SK-N-SH (cell line): Measurements from ENCODE around the gene RFNG. TPM values are rescaled to one million over a fixed set of nuclear protein-coding genes. Genes with fewer than 3 reads are reported as not detected.

Source experiments
- CTCF ChIA-PET: fragments of 300-600, 350-600 bp; formaldehyde crosslinking; extraction: SDS; loops from one replicate; lab custom pipeline; 2021; lab: Yijun Ruan, JAX
- POLR2A ChIA-PET: fragments of 350-600 bp; sonication (Branson Sonifier 250); formaldehyde crosslinking; extraction: SDS; loops from one replicate; lab custom pipeline; 2020; ENCODE audit warnings: antibody characterized with exemption, inconsistent platforms; lab: Yijun Ruan, JAX
- DNase-seq: peaks from one replicate; pipeline ENCODE4 v3.0.0; 2012
- H2AFZ ChIP-seq: fragments of 200-600 bp; sonication (generic); 2 replicates; pipeline ENCODE4 v1.8.1; 2016; ENCODE audit warnings: antibody characterized with exemption, mild to moderate bottlenecking, low read depth
- H3F3A ChIP-seq: fragments of 200-600 bp; sonication (generic); replicated peaks from 2 replicates; pipeline ENCODE3; 2016; ENCODE audit warnings: antibody characterized with exemption, mild to moderate bottlenecking; ENCODE audit not compliant: insufficient read depth
- H3K27ac ChIP-seq, 2 experiments: fragments of 200-500 bp in 1 of 2; fragments of 200-600 bp in 1 of 2; sonication (Bioruptor generic) in 1 of 2; sonication (generic), shearing (Covaris generic) in 1 of 2; 2 replicates each; pipeline versions ENCODE4 v1.5.1 to v1.6.1; 2014 to 2016; ENCODE audit warnings: low read depth in 2 of 2, inconsistent platforms in 1 of 2, low read length in 1 of 2, mild to moderate bottlenecking in 1 of 2, mixed read lengths in 1 of 2
- H3K27me3 ChIP-seq: fragments of 200-600 bp; sonication (generic), shearing (Covaris generic); 2 replicates; pipeline ENCODE4 v1.6.1; 2016; ENCODE audit warnings: mixed run types; ENCODE audit not compliant: insufficient read depth
- H3K36me3 ChIP-seq, 2 experiments: fragments of 200-500 bp in 1 of 2; fragments of 200-600 bp in 1 of 2; sonication (Bioruptor generic) in 1 of 2; sonication (generic) in 1 of 2; replicated peaks in 1 of 2; 2 replicates each; pipeline versions ENCODE3 to v1.5.1; 2014 to 2016; ENCODE audit warnings: low read length in 1 of 2, mild to moderate bottlenecking in 1 of 2; ENCODE audit not compliant: insufficient read depth in 2 of 2, control insufficient read depth in 1 of 2
- H3K4me1 ChIP-seq, 2 experiments: fragments of 200-500 bp in 1 of 2; fragments of 200-600 bp in 1 of 2; sonication (Bioruptor generic) in 1 of 2; sonication (generic), shearing (Covaris generic) in 1 of 2; 2 replicates each; pipeline versions ENCODE4 v1.5.1 to v1.6.1; 2014 to 2016; ENCODE audit warnings: low read depth in 1 of 2, low read length in 1 of 2, mixed run types in 1 of 2; ENCODE audit not compliant: insufficient read depth in 2 of 2, control insufficient read depth in 1 of 2
- H3K4me2 ChIP-seq: fragments of 200-600 bp; sonication (generic), shearing (Covaris generic); 2 replicates; pipeline ENCODE4 v1.6.1; 2017; ENCODE audit warnings: mixed run types
- H3K4me3 ChIP-seq, 2 experiments: fragments of 200-500 bp in 1 of 2; fragments of 200-600 bp in 1 of 2; sonication (Bioruptor generic) in 1 of 2; sonication (generic), shearing (Covaris generic) in 1 of 2; 2 replicates each; pipeline versions ENCODE4 v1.5.1 to v1.8.1; 2014 to 2016; ENCODE audit warnings: low read depth in 2 of 2, inconsistent platforms in 1 of 2, low read length in 1 of 2, mild to moderate bottlenecking in 1 of 2, mixed read lengths in 1 of 2, moderate library complexity in 1 of 2
- H3K79me2 ChIP-seq: fragments of 200-600 bp; sonication (generic); 2 replicates; pipeline ENCODE4 v1.8.1; 2017; ENCODE audit warnings: mild to moderate bottlenecking; ENCODE audit not compliant: insufficient read depth
- H3K9ac ChIP-seq: fragments of 200-600 bp; sonication (generic); 2 replicates; pipeline ENCODE4 v1.6.1; 2017; ENCODE audit warnings: mixed run types
- H3K9me2 ChIP-seq: fragments of 200-600 bp; sonication (generic); 2 replicates; pipeline ENCODE4 v1.6.1; 2017; ENCODE audit warnings: mixed run types
- H3K9me3 ChIP-seq: fragments of 200-600 bp; sonication (generic); 2 replicates; pipeline ENCODE4 v1.6.1; 2017; ENCODE audit warnings: mixed run types, mild to moderate bottlenecking, moderate library complexity
- H4K20me1 ChIP-seq: fragments of 200-600 bp; sonication (generic); 2 replicates; pipeline ENCODE4 v1.6.1; 2017; ENCODE audit warnings: mild to moderate bottlenecking, mixed run types; ENCODE audit not compliant: insufficient read depth
- CHD2 ChIP-seq: fragments of 150-350 bp; IDR thresholded peaks from 2 replicates; pipeline ENCODE4 v1.6.1; 2018; ENCODE audit warnings: low read length; ENCODE audit not compliant: partially characterized antibody
- ELF1 ChIP-seq: IDR thresholded peaks from 2 replicates; pipeline ENCODE4 v1.4.0; 2012
- EP300 ChIP-seq, 2 experiments: IDR thresholded peaks; 2 replicates each; pipeline versions ENCODE4 v1.4.0 to v1.6.1; 2012; ENCODE audit warnings: borderline replicate concordance in 1 of 2, low read depth in 1 of 2, low read length in 1 of 2
- FOSL2 ChIP-seq: IDR thresholded peaks from 2 replicates; pipeline ENCODE4 v1.4.0; 2012; ENCODE audit warnings: low read depth, mild to moderate bottlenecking, moderate library complexity, borderline replicate concordance
- FOXM1 ChIP-seq: IDR thresholded peaks from 2 replicates; pipeline ENCODE4 v1.4.0; 2012; ENCODE audit warnings: low read depth, mild to moderate bottlenecking
- GABPA ChIP-seq: IDR thresholded peaks from 2 replicates; pipeline ENCODE4 v1.4.0; 2012; ENCODE audit warnings: low read depth, mild to moderate bottlenecking
- JUND ChIP-seq: IDR thresholded peaks from 2 replicates; pipeline ENCODE4 v1.4.0; 2012
- MEF2A ChIP-seq: IDR thresholded peaks from 2 replicates; pipeline ENCODE4 v1.4.0; 2012; ENCODE audit warnings: low read depth, borderline replicate concordance
- NFIC ChIP-seq: IDR thresholded peaks from 2 replicates; pipeline ENCODE4 v1.4.0; 2012; ENCODE audit warnings: borderline replicate concordance
- NRF1 ChIP-seq: IDR thresholded peaks from 2 replicates; pipeline ENCODE4 v1.6.1; 2012; ENCODE audit warnings: low read depth, mild to moderate bottlenecking, low read length
- RCOR1 ChIP-seq: fragments of 150-350 bp; IDR thresholded peaks from 2 replicates; pipeline ENCODE4 v1.6.1; 2017; ENCODE audit warnings: antibody characterized with exemption, low read length
- REST ChIP-seq: IDR thresholded peaks from 2 replicates; pipeline ENCODE4 v1.6.1; 2012; ENCODE audit warnings: mild to moderate bottlenecking, low read depth, low read length, moderate library complexity
- SIN3A ChIP-seq: IDR thresholded peaks from 2 replicates; pipeline ENCODE4 v1.6.1; 2012; ENCODE audit warnings: low read depth, mild to moderate bottlenecking, low read length, moderate library complexity, borderline replicate concordance
- TCF12 ChIP-seq: IDR thresholded peaks from 2 replicates; pipeline ENCODE4 v1.4.0; 2012
- TEAD4 ChIP-seq: IDR thresholded peaks from 2 replicates; pipeline ENCODE4 v1.4.0; 2012; ENCODE audit warnings: mild to moderate bottlenecking, borderline replicate concordance; ENCODE audit not compliant: insufficient read depth
- whole genome bisulfite sequencing: methylation state at CpG from one replicate; pipeline ENCODE4 v1.1.6; 2017; ENCODE audit warnings: low lambda C conversion rate; 5-methylcytosine and 5-hydroxymethylcytosine counted together
- polyA plus RNA-seq, 3 experiments: library from polyadenylated mRNA; depleted of rRNA; stranded (reverse); fragments of >200 nt; gene quantifications; 2 replicates each; pipeline ENCODE4 v1.2.3, GENCODE V29; 2012
- TF ChIP-seq, protein P1 (sequence below): IDR thresholded peaks from 2 replicates; pipeline ENCODE4; 2012
- TF ChIP-seq, protein P2 (sequence below): fragments of 200-600 bp; sonication (generic); IDR thresholded peaks from 2 replicates; pipeline ENCODE4 v1.6.1; 2017; ENCODE audit warnings: antibody characterized with exemption, mild to moderate bottlenecking, moderate library complexity
- TF ChIP-seq, protein P3 (sequence below): IDR thresholded peaks from 2 replicates; pipeline ENCODE4 v1.4.0; 2012; ENCODE audit warnings: low read depth

The RFNG gene
- polyA plus RNA-seq, 1 of the 3 experiments (the other 2 are of a cell fraction) = 68.6 TPM

DNA sequence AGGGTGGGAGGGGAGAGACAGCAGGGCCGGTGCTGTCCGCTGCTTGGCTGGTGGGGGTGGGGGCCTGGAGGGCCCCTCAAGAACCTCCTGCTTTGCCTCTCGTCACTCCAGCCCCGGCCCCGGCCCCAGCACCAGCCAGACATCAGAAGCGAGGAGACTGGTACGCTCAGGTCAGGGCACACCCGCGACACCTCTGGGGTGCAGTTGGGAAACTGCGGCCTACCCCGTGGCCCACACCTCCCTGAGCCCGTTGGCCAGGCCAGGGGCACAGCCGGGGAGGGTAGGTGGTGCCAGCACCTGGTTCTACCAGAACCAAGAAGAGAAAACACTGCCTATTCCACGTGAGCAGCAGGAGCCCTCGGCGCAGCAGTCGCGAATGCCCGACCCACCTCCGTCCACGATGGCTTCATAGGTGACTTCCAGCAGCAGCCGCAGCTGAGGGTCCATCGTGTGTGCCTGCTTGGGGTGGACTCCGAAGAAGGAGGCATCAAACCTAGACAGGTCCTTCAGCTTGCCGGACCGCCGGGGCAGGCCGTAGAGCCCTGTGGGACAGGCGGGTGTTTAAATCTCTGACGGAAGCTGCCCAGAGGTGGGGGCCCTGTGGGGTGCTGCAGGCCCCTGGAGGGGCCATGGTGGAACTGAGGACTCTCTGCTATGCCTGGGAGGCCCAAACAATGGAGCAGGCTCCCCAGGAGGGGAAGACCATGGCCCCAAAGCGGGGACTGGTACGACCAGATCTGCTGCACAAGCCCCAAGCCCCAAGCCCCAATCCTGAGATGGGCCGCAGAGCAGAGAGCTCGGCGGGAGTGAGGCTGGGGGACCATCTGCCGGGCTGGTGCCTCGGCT, 43.5 kb upstream of the RFNG start:
- WGBS = 90% methylated on average over 18 of the region's 37 CpGs
- no peak for DNase-seq
- CTCF ChIA-PET = interaction anchor here (1.0 to 2.4 kb wide), 4 partner anchors 8 to 82 kb away, joined by 3 to 15 read pairs (median 5); partner anchors contain the start of gene RAC3

DNA sequence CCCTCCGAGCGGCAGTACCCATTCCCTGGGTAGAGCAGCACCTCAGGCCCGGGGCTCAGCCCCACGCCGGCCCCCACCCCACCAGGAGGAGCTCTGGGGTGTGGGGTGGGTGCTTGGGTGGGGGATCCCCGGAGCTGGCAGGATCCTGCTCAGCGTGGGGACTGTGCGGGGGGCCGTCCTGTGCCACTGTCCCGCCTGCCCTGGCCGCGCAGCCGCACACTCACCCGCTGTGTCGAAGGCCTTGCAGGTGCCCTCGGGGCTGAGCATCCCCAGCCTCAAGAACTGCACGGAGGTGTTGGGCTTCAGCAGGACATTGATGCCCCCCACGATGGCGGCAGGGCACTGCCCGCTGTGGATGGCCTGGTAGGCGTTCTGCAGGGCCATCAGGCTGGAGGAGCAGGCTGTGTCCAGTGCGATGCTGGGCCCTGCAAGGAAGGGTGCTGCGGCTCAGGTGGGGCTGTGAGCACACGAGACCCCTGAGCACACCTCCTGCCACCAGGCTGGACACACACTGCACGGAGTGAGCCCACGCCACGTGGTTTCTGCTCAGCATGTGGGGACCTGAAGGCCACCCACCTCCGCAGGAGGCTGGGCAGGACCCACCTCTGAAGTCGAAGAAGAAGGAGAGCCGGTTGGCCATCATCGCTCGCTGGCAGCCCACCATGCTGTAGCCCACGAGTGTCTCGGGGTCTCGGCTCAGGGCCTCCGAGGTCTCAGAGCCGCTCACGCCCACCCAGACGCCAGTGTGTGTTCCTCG, 41.6 kb upstream of the RFNG start:
- H3K4me1 ChIP-seq = peaks cover 10 to 13% of the 10 kb centered on the region in 2 experiments; a peak in 1 of 4 replicates
- DNase-seq = no peak
- H2AFZ ChIP-seq = no peak overlapping the region
- H3K79me2 ChIP-seq = peaks cover 32% of the 10 kb centered on the region
- peaks cover 23% of the 10 kb centered on the region for H4K20me1 ChIP-seq
- no peaks in the 10 kb centered on the region for H3K27me3 ChIP-seq
- no peak overlapping the region; a peak in 1 of 4 replicates for H3K27ac ChIP-seq
- 95% methylated on average over 18 of the region's 40 CpGs for WGBS
- H3K36me3 ChIP-seq = peaks cover 34 to 75% of the 10 kb centered on the region in 2 experiments
- no peaks in the 10 kb centered on the region for H3K9me2 ChIP-seq
- CTCF ChIA-PET = interaction anchor here (4.3 kb wide), 1 partner anchor 63 kb away, joined by 22 read pairs; no protein-coding TSS in a partner anchor
- no peak for TF ChIP-seq EP300 (IDR thresholded peaks at IDR 0.05; ENCODE audit: borderline replicate concordance in 1 of 2, low read depth in 1 of 2, low read length in 1 of 2)
- no peak for TF ChIP-seq JUND
- TF ChIP-seq SIN3A = no peak
- TF ChIP-seq TCF12 = no peak
- TF ChIP-seq TEAD4 = no peak
- no peak for TF ChIP-seq MEF2A
- TF ChIP-seq, protein P1, sequence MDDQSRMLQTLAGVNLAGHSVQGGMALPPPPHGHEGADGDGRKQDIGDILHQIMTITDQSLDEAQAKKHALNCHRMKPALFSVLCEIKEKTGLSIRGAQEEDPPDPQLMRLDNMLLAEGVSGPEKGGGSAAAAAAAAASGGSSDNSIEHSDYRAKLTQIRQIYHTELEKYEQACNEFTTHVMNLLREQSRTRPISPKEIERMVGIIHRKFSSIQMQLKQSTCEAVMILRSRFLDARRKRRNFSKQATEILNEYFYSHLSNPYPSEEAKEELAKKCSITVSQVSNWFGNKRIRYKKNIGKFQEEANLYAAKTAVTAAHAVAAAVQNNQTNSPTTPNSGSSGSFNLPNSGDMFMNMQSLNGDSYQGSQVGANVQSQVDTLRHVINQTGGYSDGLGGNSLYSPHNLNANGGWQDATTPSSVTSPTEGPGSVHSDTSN = no peak
- TF ChIP-seq FOXM1 = no peak
- TF ChIP-seq, protein P2, sequence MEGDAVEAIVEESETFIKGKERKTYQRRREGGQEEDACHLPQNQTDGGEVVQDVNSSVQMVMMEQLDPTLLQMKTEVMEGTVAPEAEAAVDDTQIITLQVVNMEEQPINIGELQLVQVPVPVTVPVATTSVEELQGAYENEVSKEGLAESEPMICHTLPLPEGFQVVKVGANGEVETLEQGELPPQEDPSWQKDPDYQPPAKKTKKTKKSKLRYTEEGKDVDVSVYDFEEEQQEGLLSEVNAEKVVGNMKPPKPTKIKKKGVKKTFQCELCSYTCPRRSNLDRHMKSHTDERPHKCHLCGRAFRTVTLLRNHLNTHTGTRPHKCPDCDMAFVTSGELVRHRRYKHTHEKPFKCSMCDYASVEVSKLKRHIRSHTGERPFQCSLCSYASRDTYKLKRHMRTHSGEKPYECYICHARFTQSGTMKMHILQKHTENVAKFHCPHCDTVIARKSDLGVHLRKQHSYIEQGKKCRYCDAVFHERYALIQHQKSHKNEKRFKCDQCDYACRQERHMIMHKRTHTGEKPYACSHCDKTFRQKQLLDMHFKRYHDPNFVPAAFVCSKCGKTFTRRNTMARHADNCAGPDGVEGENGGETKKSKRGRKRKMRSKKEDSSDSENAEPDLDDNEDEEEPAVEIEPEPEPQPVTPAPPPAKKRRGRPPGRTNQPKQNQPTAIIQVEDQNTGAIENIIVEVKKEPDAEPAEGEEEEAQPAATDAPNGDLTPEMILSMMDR = no peak
- TF ChIP-seq CHD2 = no peak
- no peak for TF ChIP-seq GABPA
- TF ChIP-seq REST = no peak
- TF ChIP-seq RCOR1 = no peak
- TF ChIP-seq, protein P3, sequence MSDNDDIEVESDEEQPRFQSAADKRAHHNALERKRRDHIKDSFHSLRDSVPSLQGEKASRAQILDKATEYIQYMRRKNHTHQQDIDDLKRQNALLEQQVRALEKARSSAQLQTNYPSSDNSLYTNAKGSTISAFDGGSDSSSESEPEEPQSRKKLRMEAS = no peak
- TF ChIP-seq NRF1 = no peak
- TF ChIP-seq NFIC = no peak
- no peak for TF ChIP-seq ELF1
- H3K4me3 ChIP-seq = no peak overlapping the region
- H3K4me2 ChIP-seq = no peak overlapping the region
- H3K9me3 ChIP-seq = no peaks in the 10 kb centered on the region
- no peaks in the 10 kb centered on the region for H3F3A ChIP-seq
- no peak overlapping the region for H3K9ac ChIP-seq
- POLR2A ChIA-PET = interaction anchor here (0.6 kb wide), 1 partner anchor 9 kb away, joined by 5 read pairs; no protein-coding TSS in a partner anchor

More for the DNA sequence above, 43.5 kb upstream of the RFNG start:
- Histone ChIP-seq H2AFZ (no peak overlapping the region), H4K20me1 (peaks cover 23% of the 10 kb centered on the region), H3K4me1 (peaks cover 21 to 26% of the 10 kb centered on the region in 2 experiments), H3K79me2 (peaks cover 39% of the 10 kb centered on the region), H3K27ac (no peak overlapping the region), H3K9me3 (no peaks in the 10 kb centered on the region), H3K9ac (no peak overlapping the region), H3F3A (peaks cover 7% of the 10 kb centered on the region), H3K4me3 (no peak overlapping the region), H3K36me3 (peaks cover 26 to 55% of the 10 kb centered on the region in 2 experiments), H3K9me2 (no peaks in the 10 kb centered on the region), H3K27me3 (no peaks in the 10 kb centered on the region), H3K4me2 (no peak overlapping the region)
- TF ChIP-seq NFIC (no peak), GABPA (no peak), ELF1 (no peak), FOSL2 (no peak)
- POLR2A ChIA-PET = interaction anchor here (0.7 to 2.2 kb wide), 4 partner anchors 8 to 36 kb away, joined by 3 to 5 read pairs (median 4); no protein-coding TSS in a partner anchor
